ENCODE measurements around the gene AVEN. TPM values are rescaled to one million over a fixed set of nuclear protein-coding genes. Genes with fewer than 3 reads are reported as not detected.

Gene AVEN
- total RNA-seq, 1 experiment from 2014 or later = 3.1 TPM

DNA sequence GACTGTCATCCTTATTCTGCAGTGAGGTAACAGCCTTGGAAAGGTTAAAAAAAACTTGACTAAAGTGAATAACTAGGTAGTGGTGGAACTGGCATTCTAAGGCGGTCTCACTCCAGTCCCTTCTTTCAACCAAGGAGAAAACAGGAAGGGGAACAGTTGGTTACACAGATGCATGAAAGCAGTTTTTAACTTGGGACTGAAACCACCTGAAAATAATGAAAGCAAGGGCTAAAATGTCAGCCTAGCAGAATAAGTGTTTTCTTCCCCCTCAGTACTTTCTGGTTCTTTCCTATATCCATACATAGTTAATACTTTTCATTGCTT, 748 bp upstream of the AVEN start:
- Mint-ChIP-seq H3K27me3 (ENCODE audit: unreplicated experiment) (no peaks in the 10 kb centered on the region), H3K36me3 (ENCODE audit: insufficient read depth, unreplicated experiment) (peaks cover 7% of the 10 kb centered on the region), H3K27ac (ENCODE audit: unreplicated experiment) (no peak overlapping the region), H3K4me1 (ENCODE audit: low read depth, unreplicated experiment) (peaks cover 7% of the 10 kb centered on the region), H3K4me3 (ENCODE audit: low read depth, unreplicated experiment) (peak overlapping the region; percentile 66), H3K9me3 (ENCODE audit: low read depth, unreplicated experiment) (no peaks in the 10 kb centered on the region)
- no TSS peak for BruUV-seq (replicated peaks)
- DNase-seq = no peak
- TF ChIP-seq, protein P1, sequence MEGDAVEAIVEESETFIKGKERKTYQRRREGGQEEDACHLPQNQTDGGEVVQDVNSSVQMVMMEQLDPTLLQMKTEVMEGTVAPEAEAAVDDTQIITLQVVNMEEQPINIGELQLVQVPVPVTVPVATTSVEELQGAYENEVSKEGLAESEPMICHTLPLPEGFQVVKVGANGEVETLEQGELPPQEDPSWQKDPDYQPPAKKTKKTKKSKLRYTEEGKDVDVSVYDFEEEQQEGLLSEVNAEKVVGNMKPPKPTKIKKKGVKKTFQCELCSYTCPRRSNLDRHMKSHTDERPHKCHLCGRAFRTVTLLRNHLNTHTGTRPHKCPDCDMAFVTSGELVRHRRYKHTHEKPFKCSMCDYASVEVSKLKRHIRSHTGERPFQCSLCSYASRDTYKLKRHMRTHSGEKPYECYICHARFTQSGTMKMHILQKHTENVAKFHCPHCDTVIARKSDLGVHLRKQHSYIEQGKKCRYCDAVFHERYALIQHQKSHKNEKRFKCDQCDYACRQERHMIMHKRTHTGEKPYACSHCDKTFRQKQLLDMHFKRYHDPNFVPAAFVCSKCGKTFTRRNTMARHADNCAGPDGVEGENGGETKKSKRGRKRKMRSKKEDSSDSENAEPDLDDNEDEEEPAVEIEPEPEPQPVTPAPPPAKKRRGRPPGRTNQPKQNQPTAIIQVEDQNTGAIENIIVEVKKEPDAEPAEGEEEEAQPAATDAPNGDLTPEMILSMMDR (IDR thresholded peaks at IDR 0.05; ENCODE audit: unreplicated experiment) = no peak
- intact Hi-C loops (cut with micrococcal nuclease; ENCODE audit: unreplicated experiment) = no loop called here
- CTCF ChIA-PET = no interaction called here

DNA sequence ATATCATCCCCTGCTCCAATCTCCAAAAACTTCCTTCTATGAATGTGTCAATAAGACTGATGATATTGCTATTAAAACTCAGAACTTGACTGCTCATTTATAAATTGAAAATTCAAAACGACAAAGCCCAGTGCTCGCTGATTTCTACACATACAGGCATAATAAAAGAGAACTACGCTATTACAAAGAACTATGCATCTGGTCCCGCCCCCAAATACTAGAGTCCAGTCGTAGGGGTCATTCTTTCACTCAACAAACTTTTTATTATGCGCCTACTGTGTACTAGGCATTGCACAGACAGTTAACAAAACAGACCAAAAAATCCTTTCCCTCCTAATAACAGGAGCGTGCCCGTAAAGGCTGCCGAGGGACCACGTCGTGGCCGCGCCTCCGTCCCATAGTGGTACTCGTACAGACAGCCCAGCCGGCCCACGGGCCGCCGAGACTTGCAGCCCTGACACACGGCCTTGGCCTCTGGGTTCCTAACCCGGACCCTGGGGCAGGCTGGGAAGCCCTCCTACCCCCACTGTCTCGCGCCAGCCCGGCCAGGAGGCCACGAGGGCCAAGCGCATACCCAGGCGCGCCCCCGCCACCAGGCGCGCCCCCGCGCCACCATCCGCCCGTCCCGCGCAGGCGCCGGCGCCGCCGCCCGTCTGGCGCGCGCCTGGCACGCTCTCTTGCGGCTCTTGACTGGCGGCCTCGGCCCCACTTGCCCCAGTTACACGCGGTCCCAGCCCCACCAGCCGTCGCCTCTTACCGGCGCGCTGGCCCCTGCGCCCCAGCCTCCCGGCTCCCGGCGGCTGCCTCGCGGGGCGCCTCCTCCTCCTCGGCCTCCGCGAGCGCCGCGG, 757 bp downstream of the AVEN start:
- BruUV-seq (replicated peaks) = no TSS peak
- peak; percentile 44 for DNase-seq

DNA sequence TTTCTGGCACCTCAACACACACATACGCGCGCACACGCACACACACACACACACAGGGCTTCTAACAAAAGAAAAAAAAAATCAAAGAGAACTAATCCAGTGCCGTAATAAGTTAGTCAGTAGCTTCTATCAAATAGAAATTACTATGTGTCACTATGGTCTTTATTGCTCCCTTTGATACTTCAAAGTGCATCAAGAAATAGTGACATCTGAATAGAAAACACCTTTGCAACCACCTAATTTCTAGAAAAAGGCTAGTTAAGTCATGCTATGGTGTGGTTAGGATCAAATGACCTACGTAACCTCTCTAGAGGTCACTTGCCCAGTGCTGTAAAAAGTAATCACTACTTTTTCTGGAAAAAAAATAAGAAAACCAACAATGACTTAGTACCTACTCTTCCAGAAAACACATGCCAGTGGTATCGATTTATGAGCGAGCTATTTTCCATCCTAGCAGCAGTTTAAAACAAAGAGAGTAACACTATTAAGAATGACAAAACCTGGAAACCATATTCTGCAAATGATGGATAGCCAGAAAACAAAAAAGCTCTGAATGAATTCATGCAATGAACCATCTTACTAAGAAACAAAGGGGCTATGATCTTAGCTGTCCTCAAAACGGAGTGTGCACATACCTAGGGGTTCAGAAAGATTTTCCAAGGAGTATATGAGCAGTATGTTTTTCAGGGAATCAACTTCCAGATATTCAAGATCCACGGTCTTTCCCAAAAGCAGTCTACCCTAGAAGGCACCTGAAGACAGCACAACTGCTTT, 6.8 kb downstream of the AVEN start:
- no peaks in the 10 kb centered on the region for H3K9me3 Mint-ChIP-seq (ENCODE audit: low read depth, unreplicated experiment)
- no peaks in the 10 kb centered on the region for H3K4me1 Mint-ChIP-seq (ENCODE audit: low read depth, unreplicated experiment)
- DNase-seq = no peak
- no peak overlapping the region for H3K27ac Mint-ChIP-seq (ENCODE audit: unreplicated experiment)
- H3K27me3 Mint-ChIP-seq (ENCODE audit: unreplicated experiment) = no peaks in the 10 kb centered on the region
- CTCF ChIA-PET = no interaction called here
- no TSS peak for BruUV-seq (replicated peaks)
- intact Hi-C loops (cut with micrococcal nuclease; ENCODE audit: unreplicated experiment) = no loop called here
- H3K4me3 Mint-ChIP-seq (ENCODE audit: low read depth, unreplicated experiment) = no peak overlapping the region
- H3K36me3 Mint-ChIP-seq (ENCODE audit: insufficient read depth, unreplicated experiment) = no peaks in the 10 kb centered on the region
- TF ChIP-seq, protein P1 (IDR thresholded peaks at IDR 0.05; ENCODE audit: unreplicated experiment) = no peak

More for the DNA sequence above, 757 bp downstream of the AVEN start:
- CTCF ChIA-PET = no interaction called here
- intact Hi-C loops (cut with micrococcal nuclease; ENCODE audit: unreplicated experiment) = no loop called here
- H3K9me3 Mint-ChIP-seq (ENCODE audit: low read depth, unreplicated experiment) = no peaks in the 10 kb centered on the region
- H3K27ac Mint-ChIP-seq (ENCODE audit: unreplicated experiment) = no peak overlapping the region
- H3K4me3 Mint-ChIP-seq (ENCODE audit: low read depth, unreplicated experiment) = peak overlapping the region; percentile 66
- peaks cover 7% of the 10 kb centered on the region for H3K4me1 Mint-ChIP-seq (ENCODE audit: low read depth, unreplicated experiment)
- TF ChIP-seq, protein P1 (IDR thresholded peaks at IDR 0.05; ENCODE audit: unreplicated experiment) = no peak
- no peaks in the 10 kb centered on the region for H3K27me3 Mint-ChIP-seq (ENCODE audit: unreplicated experiment)
- peaks cover 7% of the 10 kb centered on the region for H3K36me3 Mint-ChIP-seq (ENCODE audit: insufficient read depth, unreplicated experiment)

GRCh38 chr15:34027606-34028005, 11.4 kb downstream of the AVEN start:
- TF ChIP-seq, protein P1 (IDR thresholded peaks at IDR 0.05; ENCODE audit: unreplicated experiment) = no peak
- CTCF ChIA-PET = no interaction called here
- no peaks in the 10 kb centered on the region for H3K36me3 Mint-ChIP-seq (ENCODE audit: insufficient read depth, unreplicated experiment)
- no peaks in the 10 kb centered on the region for H3K27me3 Mint-ChIP-seq (ENCODE audit: unreplicated experiment)
- no peak overlapping the region for H3K27ac Mint-ChIP-seq (ENCODE audit: unreplicated experiment)
- no TSS peak for BruUV-seq (replicated peaks)
- DNase-seq = no peak
- no peak overlapping the region for H3K4me3 Mint-ChIP-seq (ENCODE audit: low read depth, unreplicated experiment)
- H3K9me3 Mint-ChIP-seq (ENCODE audit: low read depth, unreplicated experiment) = no peaks in the 10 kb centered on the region
- H3K4me1 Mint-ChIP-seq (ENCODE audit: low read depth, unreplicated experiment) = no peaks in the 10 kb centered on the region
- intact Hi-C loops (cut with micrococcal nuclease; ENCODE audit: unreplicated experiment) = no loop called here

All from Calu3 (cell line).